ENCODE measurements around the gene CDH16.

- no peak for TF ChIP-seq CTCF (IDR thresholded peaks at IDR 0.05)
- no peak for TF ChIP-seq POLR2A (IDR thresholded peaks at IDR 0.05)
- no peak for TF ChIP-seq POLR2AphosphoS5 (IDR thresholded peaks at IDR 0.05)
- no peak for TF ChIP-seq EP300 (IDR thresholded peaks at IDR 0.05)
Observed at GRCh38 chr16:66921729-66922450, 3.2 kb upstream of the CDH16 start.

All from gastroesophageal sphincter (tissue), 3 donors.